DND-41 (cell line): ENCODE data around the gene APPL2.

Source experiments
- ATAC-seq: fragments of 200-7000 bp; cut with Tn5 transposase; 3 replicates; pipeline ENCODE4 v1.9.1; 2021; ENCODE audit warnings: low read depth; ENCODE audit not compliant: insufficient read depth
- DNase-seq: peaks from one replicate; pipeline ENCODE4 v3.0.0-alpha.2; 2020
- H2AFZ ChIP-seq: 2 replicates; pipeline ENCODE4 v1.6.0; 2012; ENCODE audit warnings: low read depth, low read length
- H3K27ac ChIP-seq: 2 replicates; pipeline ENCODE4 v1.5.1; 2012; ENCODE audit warnings: low read length, inconsistent platforms
- H3K27me3 ChIP-seq: fragments of 200-600 bp; sonication (generic); 2 replicates; pipeline ENCODE4 v1.6.0; 2012; ENCODE audit warnings: low read length, mild to moderate bottlenecking, inconsistent platforms; ENCODE audit not compliant: insufficient read depth, poor library complexity
- H3K36me3 ChIP-seq: 2 replicates; pipeline ENCODE4 v1.5.1; 2012; ENCODE audit warnings: low read length, inconsistent platforms; ENCODE audit not compliant: insufficient read depth
- H3K4me1 ChIP-seq: 2 replicates; pipeline ENCODE4 v1.5.1; 2012; ENCODE audit warnings: mild to moderate bottlenecking, low read length; ENCODE audit not compliant: insufficient read depth
- H3K4me2 ChIP-seq: 2 replicates; pipeline ENCODE4 v1.6.0; 2012; ENCODE audit warnings: mild to moderate bottlenecking, moderate library complexity, low read length, inconsistent platforms; ENCODE audit not compliant: insufficient read depth
- H3K4me3 ChIP-seq, 2 experiments: fragments of 200-600 bp in 1 of 2; shearing (Covaris generic) in 1 of 2; 2 replicates each; pipeline ENCODE4 v1.5.1; 2012 to 2016; ENCODE audit warnings: inconsistent platforms in 2 of 2, low read length in 2 of 2, mild to moderate bottlenecking in 2 of 2, low read depth in 1 of 2, moderate library complexity in 1 of 2
- H3K79me2 ChIP-seq: 2 replicates; pipeline ENCODE4 v1.6.0; 2012; ENCODE audit warnings: low read length, inconsistent platforms; ENCODE audit not compliant: insufficient read depth
- H3K9ac ChIP-seq: 2 replicates; pipeline ENCODE4 v1.6.0; 2012; ENCODE audit warnings: low read depth, mild to moderate bottlenecking, inconsistent platforms, low read length, moderate library complexity
- H3K9me3 ChIP-seq: 2 replicates; pipeline ENCODE4 v1.5.1; 2012; ENCODE audit warnings: low read length, moderate library complexity, mild to moderate bottlenecking, inconsistent platforms; ENCODE audit not compliant: insufficient read depth, severe bottlenecking
- H4K20me1 ChIP-seq: 2 replicates; pipeline ENCODE4 v1.6.0; 2012; ENCODE audit warnings: low read length; ENCODE audit not compliant: insufficient read depth
- CTCF ChIP-seq: IDR thresholded peaks from 2 replicates; pipeline ENCODE4 v1.5.1; 2012; ENCODE audit warnings: borderline replicate concordance, low read length, moderate library complexity, mild to moderate bottlenecking; ENCODE audit not compliant: poor library complexity, severe bottlenecking; ENCODE audit errors: extremely low read depth
- EZH2 ChIP-seq: IDR thresholded peaks from 3 replicates; pipeline ENCODE4 v1.6.1; 2012; ENCODE audit warnings: borderline replicate concordance, low read depth, mild to moderate bottlenecking, moderate library complexity, low read length, inconsistent platforms; ENCODE audit not compliant: severe bottlenecking

APPL2 gene

GRCh38 chr12:105272152-105272551, 36.2 kb upstream of the APPL2 start:
- H3K4me2 ChIP-seq, result no peak overlapping the region
- no peak overlapping the region for H3K27ac ChIP-seq
- no peaks in the 10 kb centered on the region for H3K36me3 ChIP-seq
- no peaks in the 10 kb centered on the region for H3K4me1 ChIP-seq
- H3K9me3 ChIP-seq, result no peaks in the 10 kb centered on the region
- no peak overlapping the region for H3K4me3 ChIP-seq
- TF ChIP-seq CTCF, result no peak
- H3K9ac ChIP-seq, result no peak overlapping the region
- H3K79me2 ChIP-seq, result no peaks in the 10 kb centered on the region
- DNase-seq (no peak), ATAC-seq (no peak)
- H3K27me3 ChIP-seq, result no peaks in the 10 kb centered on the region
- no peak overlapping the region for H2AFZ ChIP-seq
- H4K20me1 ChIP-seq, result no peaks in the 10 kb centered on the region

- Histone ChIP-seq H3K4me3 (no peak overlapping the region), H3K36me3 (no peaks in the 10 kb centered on the region), H4K20me1 (no peaks in the 10 kb centered on the region), H3K9ac (no peak overlapping the region), H3K27ac (no peak overlapping the region), H3K79me2 (no peaks in the 10 kb centered on the region), H3K9me3 (no peaks in the 10 kb centered on the region), H3K4me2 (no peak overlapping the region), H2AFZ (no peak overlapping the region), H3K4me1 (no peaks in the 10 kb centered on the region), H3K27me3 (no peaks in the 10 kb centered on the region)
- TF ChIP-seq CTCF (no peak), EZH2 (no peak)
- DNase-seq (no peak), ATAC-seq (no peak)
Observed at GRCh38 chr12:105271364-105271763, 35.4 kb upstream of the APPL2 start.

- no peak for TF ChIP-seq CTCF
- TF ChIP-seq EZH2, result no peak
- Histone ChIP-seq H3K4me1 (no peaks in the 10 kb centered on the region), H3K27me3 (no peaks in the 10 kb centered on the region), H4K20me1 (no peaks in the 10 kb centered on the region), H2AFZ (no peak overlapping the region), H3K9me3 (no peaks in the 10 kb centered on the region), H3K9ac (no peak overlapping the region), H3K36me3 (no peaks in the 10 kb centered on the region), H3K4me2 (no peak overlapping the region), H3K27ac (no peak overlapping the region), H3K4me3 (no peak overlapping the region), H3K79me2 (no peaks in the 10 kb centered on the region)
- DNase-seq (no peak), ATAC-seq (no peak)
Observed at GRCh38 chr12:105270671-105271255, 34.8 kb upstream of the APPL2 start.

GRCh38 chr12:105267711-105268110, 31.7 kb upstream of the APPL2 start:
- Histone ChIP-seq H2AFZ (no peak overlapping the region), H3K4me3 (no peak overlapping the region), H4K20me1 (no peaks in the 10 kb centered on the region), H3K27me3 (no peaks in the 10 kb centered on the region), H3K27ac (no peak overlapping the region), H3K4me2 (no peak overlapping the region), H3K36me3 (no peaks in the 10 kb centered on the region), H3K9ac (no peak overlapping the region), H3K4me1 (no peaks in the 10 kb centered on the region), H3K79me2 (no peaks in the 10 kb centered on the region), H3K9me3 (no peaks in the 10 kb centered on the region)
- DNase-seq, result no peak
- no peak for ATAC-seq
- TF ChIP-seq EZH2, result no peak
- no peak for TF ChIP-seq CTCF
